HepG2 (cell line): ENCODE results near the gene OR1F1. TPM values are rescaled to one million over a fixed set of nuclear protein-coding genes. Genes with fewer than 3 reads are reported as not detected.

Experiments used
- BCL3 ChIP-seq: sonication (generic); formaldehyde crosslinking; IDR thresholded peaks from 2 replicates; pipeline ENCODE4 v1.5.1; 2020; ENCODE audit warnings: mild to moderate bottlenecking, missing genetic modification reagents, moderate library complexity
- KDM5A ChIP-seq: fragments of 200-600 bp; sonication (generic); IDR thresholded peaks from 2 replicates; pipeline ENCODE4 v1.7.0; 2018; ENCODE audit warnings: antibody characterized with exemption, mild to moderate bottlenecking, low read length, borderline replicate concordance
- SATB2 ChIP-seq: sonication (generic); formaldehyde crosslinking; IDR thresholded peaks from 2 replicates; pipeline ENCODE4 v1.5.0; 2020; ENCODE audit warnings: missing genetic modification reagents
- SNAPC2 ChIP-seq: sonication (generic); formaldehyde crosslinking; IDR thresholded peaks from 2 replicates; pipeline ENCODE4 v1.8.1; 2022; ENCODE audit warnings: mild to moderate bottlenecking, missing genetic modification reagents
- ZBTB3 ChIP-seq: sonication (generic); formaldehyde crosslinking; IDR thresholded peaks from 2 replicates; pipeline ENCODE4 v1.4.0; 2020; ENCODE audit warnings: low read depth, mild to moderate bottlenecking, moderate library complexity, missing genetic modification reagents, borderline replicate concordance
- ZNF281 ChIP-seq: sonication (generic); formaldehyde crosslinking; IDR thresholded peaks from 2 replicates; pipeline ENCODE4 v1.4.0; 2020; ENCODE audit warnings: missing genetic modification reagents, borderline replicate concordance
- ZNF615 ChIP-seq: sonication (generic); formaldehyde crosslinking; IDR thresholded peaks from 2 replicates; pipeline ENCODE4 v1.5.0; 2020; ENCODE audit warnings: mild to moderate bottlenecking, missing genetic modification reagents, borderline replicate concordance
- polyA plus RNA-seq, 8 experiments: library from polyadenylated mRNA; depleted of rRNA in 3 of 8; stranded (reverse) in 7 of 8; unstranded in 1 of 8; fragments of >200 nt; fragmentation: Illumina TruSeq in 4 of 8; extraction: Trizol in 4 of 8; gene quantifications; 2 replicates each; pipeline versions ENCODE4 v1.2.1 to v1.2.3, GENCODE V29; 2011 to 2016; ENCODE audit warnings: low read depth in 4 of 8, missing spikeins in 1 of 8, mixed read lengths in 1 of 8; ENCODE audit not compliant: insufficient read depth in 1 of 8
- total RNA-seq, 5 experiments: library from RNA; depleted of rRNA; stranded (reverse); fragments of >200 nt; fragmentation: Illumina TruSeq; extraction: Trizol; gene quantifications; 2 replicates each; pipeline ENCODE4 v1.2.3, GENCODE V29; 2016; ENCODE audit warnings: low read depth in 1 of 5
- TF ChIP-seq, protein P1 (sequence below): IDR thresholded peaks from 2 replicates; pipeline ENCODE4 v1.6.1; 2016; ENCODE audit warnings: low read depth, missing genetic modification reagents, missing compliant biosample characterization
- TF ChIP-seq, protein P2 (sequence below): sonication (generic); formaldehyde crosslinking; conservative IDR thresholded peaks from 2 replicates; pipeline ENCODE4 v1.8.0; 2022; ENCODE audit warnings: low read depth, missing genetic modification reagents
- TF ChIP-seq, protein P3 (sequence below): sonication (generic); formaldehyde crosslinking; IDR thresholded peaks from 2 replicates; pipeline ENCODE4 v1.4.0; 2020; ENCODE audit warnings: mild to moderate bottlenecking, missing genetic modification reagents, borderline replicate concordance

OR1F1 gene
- total and polyA plus RNA-seq, 2 of the 13 experiments (the other 11 are each of a cell fraction or from before 2014, with no cell fraction given) = 0.90 TPM; not detected in 1

DNA sequence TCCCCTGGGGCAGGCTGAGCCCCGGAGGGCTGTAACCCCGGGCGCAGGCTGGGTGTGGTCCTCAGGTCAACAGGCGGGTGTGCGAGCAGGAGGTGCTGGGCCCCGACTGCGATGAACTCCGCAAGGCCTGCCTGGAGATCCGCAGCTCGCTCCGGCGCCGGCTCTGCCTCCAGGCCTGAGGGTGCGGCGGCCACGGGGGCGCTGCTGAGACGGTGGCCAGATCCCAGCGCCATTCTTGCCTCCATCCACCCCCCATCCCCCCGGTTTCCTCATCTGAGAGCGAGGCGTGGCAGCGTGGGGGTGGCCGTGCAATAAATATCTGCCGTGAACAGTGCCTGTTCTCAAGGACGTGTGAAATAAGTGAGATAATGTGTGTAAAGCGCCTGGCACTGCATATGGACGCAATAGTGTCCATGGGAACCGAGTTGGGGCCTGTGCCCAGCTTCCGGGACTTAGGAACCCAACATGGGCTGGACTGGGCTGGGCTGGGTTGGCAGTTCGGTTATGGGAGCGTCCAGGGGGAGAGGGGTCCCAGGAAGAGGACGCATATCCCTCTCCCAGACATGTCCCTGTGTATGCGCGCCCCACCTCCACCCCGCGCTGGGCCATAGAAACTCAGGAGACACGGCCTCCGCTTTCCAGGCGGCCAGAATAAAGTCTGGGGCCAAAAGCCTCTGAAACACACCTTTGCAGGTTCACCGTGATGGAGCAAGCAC lies 38.2 kb upstream of the OR1F1 start (continued):
- TF ChIP-seq, protein P1, sequence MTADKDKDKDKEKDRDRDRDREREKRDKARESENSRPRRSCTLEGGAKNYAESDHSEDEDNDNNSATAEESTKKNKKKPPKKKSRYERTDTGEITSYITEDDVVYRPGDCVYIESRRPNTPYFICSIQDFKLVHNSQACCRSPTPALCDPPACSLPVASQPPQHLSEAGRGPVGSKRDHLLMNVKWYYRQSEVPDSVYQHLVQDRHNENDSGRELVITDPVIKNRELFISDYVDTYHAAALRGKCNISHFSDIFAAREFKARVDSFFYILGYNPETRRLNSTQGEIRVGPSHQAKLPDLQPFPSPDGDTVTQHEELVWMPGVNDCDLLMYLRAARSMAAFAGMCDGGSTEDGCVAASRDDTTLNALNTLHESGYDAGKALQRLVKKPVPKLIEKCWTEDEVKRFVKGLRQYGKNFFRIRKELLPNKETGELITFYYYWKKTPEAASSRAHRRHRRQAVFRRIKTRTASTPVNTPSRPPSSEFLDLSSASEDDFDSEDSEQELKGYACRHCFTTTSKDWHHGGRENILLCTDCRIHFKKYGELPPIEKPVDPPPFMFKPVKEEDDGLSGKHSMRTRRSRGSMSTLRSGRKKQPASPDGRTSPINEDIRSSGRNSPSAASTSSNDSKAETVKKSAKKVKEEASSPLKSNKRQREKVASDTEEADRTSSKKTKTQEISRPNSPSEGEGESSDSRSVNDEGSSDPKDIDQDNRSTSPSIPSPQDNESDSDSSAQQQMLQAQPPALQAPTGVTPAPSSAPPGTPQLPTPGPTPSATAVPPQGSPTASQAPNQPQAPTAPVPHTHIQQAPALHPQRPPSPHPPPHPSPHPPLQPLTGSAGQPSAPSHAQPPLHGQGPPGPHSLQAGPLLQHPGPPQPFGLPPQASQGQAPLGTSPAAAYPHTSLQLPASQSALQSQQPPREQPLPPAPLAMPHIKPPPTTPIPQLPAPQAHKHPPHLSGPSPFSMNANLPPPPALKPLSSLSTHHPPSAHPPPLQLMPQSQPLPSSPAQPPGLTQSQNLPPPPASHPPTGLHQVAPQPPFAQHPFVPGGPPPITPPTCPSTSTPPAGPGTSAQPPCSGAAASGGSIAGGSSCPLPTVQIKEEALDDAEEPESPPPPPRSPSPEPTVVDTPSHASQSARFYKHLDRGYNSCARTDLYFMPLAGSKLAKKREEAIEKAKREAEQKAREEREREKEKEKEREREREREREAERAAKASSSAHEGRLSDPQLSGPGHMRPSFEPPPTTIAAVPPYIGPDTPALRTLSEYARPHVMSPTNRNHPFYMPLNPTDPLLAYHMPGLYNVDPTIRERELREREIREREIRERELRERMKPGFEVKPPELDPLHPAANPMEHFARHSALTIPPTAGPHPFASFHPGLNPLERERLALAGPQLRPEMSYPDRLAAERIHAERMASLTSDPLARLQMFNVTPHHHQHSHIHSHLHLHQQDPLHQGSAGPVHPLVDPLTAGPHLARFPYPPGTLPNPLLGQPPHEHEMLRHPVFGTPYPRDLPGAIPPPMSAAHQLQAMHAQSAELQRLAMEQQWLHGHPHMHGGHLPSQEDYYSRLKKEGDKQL (CRISPR knock-in tag) = no peak
- no peak for TF ChIP-seq SNAPC2
- TF ChIP-seq ZNF615 = no peak
- TF ChIP-seq BCL3 (CRISPR knock-in tag) = 0 out of 2 replicates have a peak, but pooled peaks have one; percentile 63
- TF ChIP-seq SATB2 (CRISPR knock-in tag) = peak; percentile 18; the same call in 1 of the 2 replicates
- TF ChIP-seq, protein P2, sequence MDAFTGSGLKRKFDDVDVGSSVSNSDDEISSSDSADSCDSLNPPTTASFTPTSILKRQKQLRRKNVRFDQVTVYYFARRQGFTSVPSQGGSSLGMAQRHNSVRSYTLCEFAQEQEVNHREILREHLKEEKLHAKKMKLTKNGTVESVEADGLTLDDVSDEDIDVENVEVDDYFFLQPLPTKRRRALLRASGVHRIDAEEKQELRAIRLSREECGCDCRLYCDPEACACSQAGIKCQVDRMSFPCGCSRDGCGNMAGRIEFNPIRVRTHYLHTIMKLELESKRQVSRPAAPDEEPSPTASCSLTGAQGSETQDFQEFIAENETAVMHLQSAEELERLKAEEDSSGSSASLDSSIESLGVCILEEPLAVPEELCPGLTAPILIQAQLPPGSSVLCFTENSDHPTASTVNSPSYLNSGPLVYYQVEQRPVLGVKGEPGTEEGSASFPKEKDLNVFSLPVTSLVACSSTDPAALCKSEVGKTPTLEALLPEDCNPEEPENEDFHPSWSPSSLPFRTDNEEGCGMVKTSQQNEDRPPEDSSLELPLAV (CRISPR knock-in tag) = no peak
- TF ChIP-seq KDM5A = no peak; the same call in 1 of the 2 replicates
- TF ChIP-seq, protein P3, sequence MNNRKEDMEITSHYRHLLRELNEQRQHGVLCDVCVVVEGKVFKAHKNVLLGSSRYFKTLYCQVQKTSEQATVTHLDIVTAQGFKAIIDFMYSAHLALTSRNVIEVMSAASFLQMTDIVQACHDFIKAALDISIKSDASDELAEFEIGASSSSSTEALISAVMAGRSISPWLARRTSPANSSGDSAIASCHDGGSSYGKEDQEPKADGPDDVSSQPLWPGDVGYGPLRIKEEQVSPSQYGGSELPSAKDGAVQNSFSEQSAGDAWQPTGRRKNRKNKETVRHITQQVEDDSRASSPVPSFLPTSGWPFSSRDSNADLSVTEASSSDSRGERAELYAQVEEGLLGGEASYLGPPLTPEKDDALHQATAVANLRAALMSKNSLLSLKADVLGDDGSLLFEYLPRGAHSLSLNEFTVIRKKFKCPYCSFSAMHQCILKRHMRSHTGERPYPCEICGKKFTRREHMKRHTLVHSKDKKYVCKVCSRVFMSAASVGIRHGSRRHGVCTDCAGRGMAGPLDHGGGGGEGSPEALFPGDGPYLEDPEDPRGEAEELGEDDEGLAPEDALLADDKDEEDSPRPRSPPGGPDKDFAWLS (CRISPR knock-in tag) = no peak
- TF ChIP-seq ZNF281 (CRISPR knock-in tag) = peak; percentile 61; the same call in 1 of the 2 replicates
- TF ChIP-seq ZBTB3 = no peak
